ENCODE data around the gene WBP2. TPM values are rescaled to one million over a fixed set of nuclear protein-coding genes. Genes with fewer than 3 reads are reported as not detected.

Gene WBP2
- total RNA-seq, 2 experiments from 2014 or later: 29.9 to 117 TPM

GRCh38 chr17:75834279-75834920 lies 20.7 kb downstream of the WBP2 start:
- POLR2A ChIA-PET: no interaction called here
- no TSS peak for BruUV-seq (replicated peaks)
- no peak for DNase-seq (ENCODE audit: low spot score)
- Histone ChIP-seq H3K36me3 (ENCODE audit: insufficient read depth, low read length) (no peaks in the 10 kb centered on the region), H4K20me1 (ENCODE audit: insufficient read depth, low read length) (no peaks in the 10 kb centered on the region), H3K4me2 (ENCODE audit: low read length) (no peak overlapping the region), H3K4me1 (ENCODE audit: insufficient read depth, low read length, poor library complexity, severe bottlenecking) (peaks cover 15% of the 10 kb centered on the region), H3K4me3 (ENCODE audit: low read depth, low read length, poor library complexity, severe bottlenecking) (no peak overlapping the region), H2AFZ (ENCODE audit: low read length) (no peak overlapping the region), H3K9me3 (ENCODE audit: low read length) (no peaks in the 10 kb centered on the region), H3K9me2 (ENCODE audit: insufficient read depth, low read length) (no peaks in the 10 kb centered on the region), H3K27ac (ENCODE audit: low read depth, low read length, poor library complexity, severe bottlenecking) (no peak overlapping the region), H3K79me2 (ENCODE audit: insufficient read depth, low read depth, low read length) (no peaks in the 10 kb centered on the region)
- CTCF ChIA-PET (ENCODE audit: unreplicated experiment): no interaction called here
- intact Hi-C loops (cut with micrococcal nuclease; ENCODE audit: unreplicated experiment): no loop called here
- TF ChIP-seq CTCF (conservative IDR thresholded peaks at IDR 0.05; ENCODE audit: low read length): no peak
- no peak for TF ChIP-seq EZH2phosphoT487 (IDR thresholded peaks at IDR 0.05; ENCODE audit: borderline replicate concordance, low read depth, low read length)

DNA sequence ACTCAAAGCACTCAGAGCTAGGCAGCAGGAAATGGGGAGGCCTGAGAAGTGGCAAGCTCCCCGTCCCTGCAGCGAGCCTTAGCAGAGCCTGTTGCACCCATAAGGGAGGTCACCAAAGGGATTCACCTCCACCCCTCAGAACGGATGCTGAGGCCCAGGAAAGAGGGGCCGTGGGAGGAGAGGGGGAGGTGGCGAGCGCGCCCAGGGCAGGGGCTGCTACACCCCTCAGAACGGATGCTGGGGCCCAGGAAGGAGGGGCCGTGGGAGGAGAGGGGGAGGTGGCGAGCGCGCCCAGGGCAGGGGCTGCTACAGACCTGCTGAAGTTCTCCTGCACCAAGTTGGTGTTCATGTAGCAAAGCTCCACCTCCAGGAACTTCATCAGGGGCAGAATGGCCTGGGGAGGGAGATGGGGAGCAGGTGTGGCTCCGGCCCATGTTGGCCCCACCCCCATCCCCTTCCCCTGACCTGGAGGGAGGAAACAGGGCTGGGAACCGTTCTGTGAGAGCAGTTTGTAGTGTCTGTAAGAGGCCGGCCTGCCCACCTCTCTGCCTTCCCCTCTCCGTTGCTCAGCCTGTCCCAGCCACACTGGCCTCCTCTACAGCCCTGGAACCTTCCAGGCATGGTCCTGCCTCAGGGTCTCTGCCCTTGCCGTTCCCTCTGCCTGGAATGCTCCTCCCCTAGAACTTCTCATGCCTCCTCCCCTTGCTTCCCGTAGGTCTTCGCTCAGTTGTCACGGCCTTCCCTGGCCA lies 22.3 kb downstream of the WBP2 start:
- TF ChIP-seq CTCF (conservative IDR thresholded peaks at IDR 0.05; ENCODE audit: low read length) (no peak), EZH2phosphoT487 (IDR thresholded peaks at IDR 0.05; ENCODE audit: borderline replicate concordance, low read depth, low read length) (no peak)
- Histone ChIP-seq H3K9me2 (ENCODE audit: insufficient read depth, low read length) (no peaks in the 10 kb centered on the region), H3K4me2 (ENCODE audit: low read length) (peak overlapping the region; percentile 53), H4K20me1 (ENCODE audit: insufficient read depth, low read length) (no peaks in the 10 kb centered on the region), H3K79me2 (ENCODE audit: insufficient read depth, low read depth, low read length) (no peaks in the 10 kb centered on the region), H3K4me3 (ENCODE audit: low read depth, low read length, poor library complexity, severe bottlenecking) (peak overlapping the region; percentile 30), H2AFZ (ENCODE audit: low read length) (peak overlapping the region; percentile 15; the same call in 1 of the 2 replicates), H3K27ac (ENCODE audit: low read depth, low read length, poor library complexity, severe bottlenecking) (peak overlapping the region; percentile 36), H3K9me3 (ENCODE audit: low read length) (no peaks in the 10 kb centered on the region), H3K36me3 (ENCODE audit: insufficient read depth, low read length) (no peaks in the 10 kb centered on the region), H3K4me1 (ENCODE audit: insufficient read depth, low read length, poor library complexity, severe bottlenecking) (peaks cover 19% of the 10 kb centered on the region)
- peak; percentile 57 for DNase-seq (ENCODE audit: low spot score)
- CTCF ChIA-PET (ENCODE audit: unreplicated experiment): no interaction called here
- BruUV-seq (replicated peaks): no TSS peak
- POLR2A ChIA-PET: interaction anchor here (0.6 to 1.5 kb wide), 4 partner anchors 17 to 62 kb away, joined by 3 to 7 read pairs (median 4); no protein-coding TSS in a partner anchor
- intact Hi-C loops (cut with micrococcal nuclease; ENCODE audit: unreplicated experiment): no loop called here

Measured in OCI-LY7 (cell line).